Natural killer cell (primary cell): ENCODE measurements around the gene GNGT1. TPM values are rescaled to one million over a fixed set of nuclear protein-coding genes. Genes with fewer than 3 reads are reported as not detected.

Experiments
- ATAC-seq, 3 donors: fragments of 150-1000 bp in 2 of 3; fragments of 200-7000 bp in 1 of 3; cut with Tn5 transposase; 1 replicate in 1 of 3; 2 replicates in 2 of 3; pipeline ENCODE4 v1.10.0; 2021; ENCODE audit warnings: mild to moderate bottlenecking in 2 of 3, moderate library complexity in 2 of 3
- DNase-seq, 2 donors: peaks; one replicate each; pipeline versions ENCODE4 v3.0.0 to v3.0.0-alpha.2; 2013 to 2021; ENCODE audit warnings: mixed read lengths in 1 of 2
- H3K27ac ChIP-seq: one replicate; pipeline ENCODE4 v1.5.1; 2013; ENCODE audit warnings: mild to moderate bottlenecking, low read length
- H3K27me3 ChIP-seq: one replicate; pipeline ENCODE4 v1.6.1; 2013; ENCODE audit warnings: low read length; ENCODE audit not compliant: control insufficient read depth, insufficient read depth
- H3K36me3 ChIP-seq: one replicate; pipeline ENCODE4 v1.6.1; 2013; ENCODE audit warnings: low read length; ENCODE audit not compliant: control insufficient read depth, insufficient read depth
- H3K4me1 ChIP-seq: one replicate; pipeline ENCODE4 v1.6.1; 2013; ENCODE audit warnings: low read length; ENCODE audit not compliant: control insufficient read depth, insufficient read depth
- H3K4me3 ChIP-seq: one replicate; pipeline ENCODE4 v1.5.1; 2013; ENCODE audit warnings: low read length
- H3K9me3 ChIP-seq: one replicate; pipeline ENCODE4 v1.6.1; 2013; ENCODE audit warnings: low read length; ENCODE audit not compliant: control insufficient read depth, insufficient read depth
- H3K27ac Mint-ChIP-seq, 2 donors: one replicate each; pipeline ENCODE4 v1.8.0; 2022; ENCODE audit warnings: mild to moderate bottlenecking in 2 of 2, mixed read lengths in 2 of 2, moderate library complexity in 1 of 2
- H3K27me3 Mint-ChIP-seq, 2 donors: one replicate each; pipeline ENCODE4 v1.8.0; 2022; ENCODE audit warnings: low read depth in 2 of 2, mixed read lengths in 2 of 2
- H3K36me3 Mint-ChIP-seq: one replicate; pipeline ENCODE4 v1.8.0; 2022; ENCODE audit warnings: mixed read lengths
- H3K4me1 Mint-ChIP-seq, 2 donors: one replicate each; pipeline ENCODE4 v1.8.0; 2022; ENCODE audit warnings: mixed read lengths in 2 of 2
- H3K4me3 Mint-ChIP-seq: one replicate; pipeline ENCODE4 v1.8.0; 2022; ENCODE audit warnings: mild to moderate bottlenecking, moderate library complexity, mixed read lengths
- H3K9me3 Mint-ChIP-seq, 2 donors: one replicate each; pipeline ENCODE4 v1.8.0; 2022; ENCODE audit warnings: mixed read lengths in 2 of 2
- CTCF ChIP-seq: fragments of 200-600 bp; IDR thresholded peaks from one replicate; pipeline ENCODE4 v1.8.0; 2022; ENCODE audit warnings: antibody characterized with exemption
- WGBS: methylation state at CpG from one replicate; pipeline ENCODE4 v1.1.7; 2013; ENCODE audit warnings: missing lambda C conversion rate; ENCODE audit not compliant: insufficient coverage; 5-methylcytosine and 5-hydroxymethylcytosine counted together
- intact Hi-C: fragments of 100-400 bp; cut with micrococcal nuclease; formaldehyde crosslinking; loops from one replicate; pipeline ENCODE4 v1.14.2; 2022
- total RNA-seq, 4 donors: library from RNA; stranded (reverse); fragments of 120-200 nt in 1 of 4; gene quantifications; one replicate each; pipeline versions ENCODE4 v1.2.3 to v1.2.4, GENCODE V29; 2013 to 2022

The GNGT1 gene
- total RNA-seq, 3 donors from 2014 or later (not counting 1 experiment from before 2014, with no cell fraction given) = not detected

- DNase-seq (no peak), ATAC-seq (no peak)
- H3K9me3 ChIP-seq = no peaks in the 10 kb centered on the region
- no peak for TF ChIP-seq CTCF
- Mint-ChIP-seq H3K9me3 (no peaks in the 10 kb centered on the region), H3K4me1 (no peaks in the 10 kb centered on the region), H3K36me3 (no peaks in the 10 kb centered on the region), H3K27me3 (no peaks in the 10 kb centered on the region), H3K4me3 (no peak overlapping the region), H3K27ac (no peak overlapping the region)
- no peak overlapping the region for H3K27ac ChIP-seq
- peaks cover 4% of the 10 kb centered on the region for H3K27me3 ChIP-seq
- H3K36me3 ChIP-seq = no peaks in the 10 kb centered on the region
- 94% methylated on average over 1 of the region's 1 CpG for WGBS
- no peak overlapping the region for H3K4me3 ChIP-seq
- intact Hi-C loops = no loop called here
- H3K4me1 ChIP-seq = no peaks in the 10 kb centered on the region
Observed at GRCh38 chr7:93949423-93949822, 43.1 kb downstream of the GNGT1 start.

DNA sequence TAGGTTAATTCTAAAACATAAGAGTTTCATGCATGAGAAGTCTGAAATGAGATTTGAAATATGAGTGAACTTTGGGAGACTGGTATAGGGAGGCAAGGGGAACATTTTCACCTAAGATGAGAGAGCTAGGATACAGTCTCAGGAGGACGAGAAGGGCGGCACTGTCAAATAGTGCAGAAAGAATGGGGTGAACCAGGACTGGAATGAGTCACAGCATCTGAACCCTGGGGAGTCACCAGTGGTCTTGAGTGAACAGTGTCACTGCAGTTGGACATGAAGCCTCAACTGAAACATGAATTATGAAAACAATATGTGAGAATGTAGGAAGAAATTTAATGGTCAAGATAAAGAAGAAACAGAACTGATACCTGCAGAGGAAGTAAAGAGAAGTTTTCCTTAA is 48.9 kb downstream of the GNGT1 start:
- no peaks in the 10 kb centered on the region for H3K27me3 ChIP-seq
- H3K27me3 Mint-ChIP-seq = peaks cover 0 to 18% of the 10 kb centered on the region in 2 donors
- 85% methylated on average over 2 of the region's 2 CpGs for WGBS
- no peak overlapping the region for H3K27ac Mint-ChIP-seq
- no peak overlapping the region for H3K27ac ChIP-seq
- no peaks in the 10 kb centered on the region for H3K9me3 ChIP-seq
- DNase-seq (no peak), ATAC-seq (no peak)
- intact Hi-C loops = no loop called here
- TF ChIP-seq CTCF = no peak
- no peak overlapping the region for H3K4me3 ChIP-seq
- no peak overlapping the region for H3K4me3 Mint-ChIP-seq
- H3K36me3 ChIP-seq = no peaks in the 10 kb centered on the region
- H3K4me1 Mint-ChIP-seq = no peaks in the 10 kb centered on the region
- H3K36me3 Mint-ChIP-seq = no peaks in the 10 kb centered on the region
- no peaks in the 10 kb centered on the region for H3K9me3 Mint-ChIP-seq
- H3K4me1 ChIP-seq = no peaks in the 10 kb centered on the region

- Histone ChIP-seq H3K4me1 (no peaks in the 10 kb centered on the region), H3K27ac (no peak overlapping the region), H3K4me3 (no peak overlapping the region), H3K9me3 (no peaks in the 10 kb centered on the region), H3K27me3 (no peaks in the 10 kb centered on the region), H3K36me3 (no peaks in the 10 kb centered on the region)
- H3K27me3 Mint-ChIP-seq = peaks cover 0 to 18% of the 10 kb centered on the region in 2 donors
- DNase-seq (no peak), ATAC-seq (no peak)
- 100% methylated on average over 1 of the region's 1 CpG for WGBS
- intact Hi-C loops = no loop called here
- H3K4me3 Mint-ChIP-seq = no peak overlapping the region
- H3K4me1 Mint-ChIP-seq = no peaks in the 10 kb centered on the region
- H3K9me3 Mint-ChIP-seq = no peaks in the 10 kb centered on the region
- no peak for TF ChIP-seq CTCF
- H3K27ac Mint-ChIP-seq = no peak overlapping the region
- no peaks in the 10 kb centered on the region for H3K36me3 Mint-ChIP-seq
Observed at GRCh38 chr7:93957767-93958166, 51.4 kb downstream of the GNGT1 start.

GRCh38 chr7:93958216-93958615 is 51.8 kb downstream of the GNGT1 start:
- H3K36me3 ChIP-seq = no peaks in the 10 kb centered on the region
- H3K36me3 Mint-ChIP-seq = no peaks in the 10 kb centered on the region
- H3K27me3 Mint-ChIP-seq = peaks cover 0 to 18% of the 10 kb centered on the region in 2 donors
- DNase-seq = no peak
- H3K27me3 ChIP-seq = no peaks in the 10 kb centered on the region
- no peak overlapping the region for H3K27ac Mint-ChIP-seq
- TF ChIP-seq CTCF = no peak
- no peaks in the 10 kb centered on the region for H3K9me3 Mint-ChIP-seq
- H3K4me3 Mint-ChIP-seq = no peak overlapping the region
- H3K9me3 ChIP-seq = no peaks in the 10 kb centered on the region
- H3K27ac ChIP-seq = no peak overlapping the region
- intact Hi-C loops = no loop called here
- no peaks in the 10 kb centered on the region for H3K4me1 Mint-ChIP-seq
- no peak overlapping the region for H3K4me3 ChIP-seq
- no peaks in the 10 kb centered on the region for H3K4me1 ChIP-seq
- 92% methylated on average over 2 of the region's 3 CpGs for WGBS
- no peak for ATAC-seq
